Naive thymus-derived CD8-positive, alpha-beta T cell (primary cell): ENCODE data around the gene NMT1. TPM values are rescaled to one million over a fixed set of nuclear protein-coding genes. Genes with fewer than 3 reads are reported as not detected.

ENCODE experiments used
- ATAC-seq, 2 donors: fragments of 150-1000 bp; cut with Tn5 transposase in 1 of 2; sonication (Bioruptor Pico), chemical (Tn5 transposase) in 1 of 2; 1 replicate in 1 of 2; 2 replicates in 1 of 2; pipeline ENCODE4 v1.10.0; 2021; ENCODE audit warnings: mild to moderate bottlenecking in 2 of 2, moderate library complexity in 2 of 2
- POLR2A ChIA-PET: fragments of 350-600 bp; sonication (Branson Sonifier 250); formaldehyde crosslinking; loops from one replicate; lab custom pipeline; 2021; ENCODE audit warnings: antibody characterized with exemption; lab: Charles Lee
- DNase-seq, 10 donors: peaks; one replicate each; pipeline versions ENCODE4 v3.0.0 to v3.0.0-alpha.2; 2020 to 2022
- H3K27ac Mint-ChIP-seq, 10 donors: one replicate each; pipeline ENCODE4 v1.8.0; 2020 to 2022; ENCODE audit warnings: mild to moderate bottlenecking in 10 of 10, mixed read lengths in 10 of 10, moderate library complexity in 4 of 10, inconsistent platforms in 1 of 10
- H3K27me3 Mint-ChIP-seq, 5 donors: one replicate each; pipeline ENCODE4 v1.8.0; 2021 to 2022; ENCODE audit warnings: mixed read lengths in 5 of 5
- H3K36me3 Mint-ChIP-seq, 3 donors: one replicate each; pipeline ENCODE4 v1.8.0; 2020 to 2022; ENCODE audit warnings: mixed read lengths in 3 of 3, mild to moderate bottlenecking in 2 of 3, inconsistent platforms in 1 of 3
- H3K4me1 Mint-ChIP-seq, 4 donors: one replicate each; pipeline ENCODE4 v1.8.0; 2021 to 2022; ENCODE audit warnings: mixed read lengths in 4 of 4
- H3K4me3 Mint-ChIP-seq, 10 donors: one replicate each; pipeline ENCODE4 v1.8.0; 2020 to 2022; ENCODE audit warnings: mild to moderate bottlenecking in 10 of 10, mixed read lengths in 10 of 10, moderate library complexity in 6 of 10, inconsistent platforms in 1 of 10
- H3K9me3 Mint-ChIP-seq, 9 donors: one replicate each; pipeline ENCODE4 v1.8.0; 2020 to 2022; ENCODE audit warnings: mixed read lengths in 9 of 9, mild to moderate bottlenecking in 3 of 9, inconsistent platforms in 1 of 9, moderate library complexity in 1 of 9
- polyA plus RNA-seq, 3 donors: library from polyadenylated mRNA; unstranded; fragments of 300-500 nt; fragmentation: Illumina TruSeq; gene quantifications; one replicate each; pipeline ENCODE4 v1.2.3, GENCODE V29; 2021
- total RNA-seq, 8 experiments: library from RNA in 2 of 8; stranded (reverse) in 2 of 8; gene quantifications; one replicate each; pipeline ENCODE4 v1.2.3 and lab custom pipeline; 2021 to 2026

The NMT1 gene
- total and polyA plus RNA-seq, 5 experiments from 2014 or later: 55.2 to 139 (median 70.8) TPM

DNA sequence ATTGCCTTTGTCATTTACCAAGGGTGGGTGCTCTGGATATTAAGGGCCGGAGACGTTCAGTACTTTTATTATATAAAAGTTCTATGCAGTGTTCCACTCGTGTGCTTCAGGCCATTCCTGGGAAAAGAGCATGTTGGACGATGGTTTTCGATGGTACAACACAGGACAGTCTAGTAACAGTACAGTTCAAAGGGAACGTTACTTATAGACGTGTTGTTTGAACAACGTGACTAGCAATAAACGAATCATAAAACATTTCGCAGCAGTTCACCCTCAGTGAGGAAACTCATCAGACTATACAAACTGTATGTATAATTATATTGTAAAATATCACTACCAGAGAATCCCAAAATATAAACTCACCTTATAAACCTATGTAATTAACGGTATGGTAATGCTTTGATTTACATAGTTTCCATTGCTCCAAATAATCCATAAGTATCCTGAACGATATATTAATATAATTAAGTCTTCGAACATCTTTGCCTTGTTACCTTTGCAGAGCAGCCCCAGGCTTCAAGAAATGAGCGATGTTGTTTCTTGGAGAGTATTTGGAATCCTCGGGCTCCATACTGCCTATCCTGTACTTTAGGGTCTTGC, 589 bp downstream of the NMT1 start:
- H3K27me3 Mint-ChIP-seq: no peaks in the 10 kb centered on the region
- POLR2A ChIA-PET: interaction anchor here (1.0 to 5.6 kb wide), 14 partner anchors 9 to 864 kb away, joined by 3 to 78 read pairs (median 4); partner anchors contain the start of genes DCAKD, EFTUD2, HEXIM1 and HEXIM2
- peak overlapping the region; percentile 94 to 100 (median 100) for H3K4me3 Mint-ChIP-seq
- ATAC-seq (no peak), DNase-seq (no peak)
- H3K36me3 Mint-ChIP-seq: peaks cover 0 to 10% (median 0%) of the 10 kb centered on the region in 3 donors
- H3K27ac Mint-ChIP-seq: peak overlapping the region; percentile 95 to 100 (median 98)
- peaks cover 11 to 62% (median 44%) of the 10 kb centered on the region in 4 donors for H3K4me1 Mint-ChIP-seq
- H3K9me3 Mint-ChIP-seq: no peaks in the 10 kb centered on the region

DNA sequence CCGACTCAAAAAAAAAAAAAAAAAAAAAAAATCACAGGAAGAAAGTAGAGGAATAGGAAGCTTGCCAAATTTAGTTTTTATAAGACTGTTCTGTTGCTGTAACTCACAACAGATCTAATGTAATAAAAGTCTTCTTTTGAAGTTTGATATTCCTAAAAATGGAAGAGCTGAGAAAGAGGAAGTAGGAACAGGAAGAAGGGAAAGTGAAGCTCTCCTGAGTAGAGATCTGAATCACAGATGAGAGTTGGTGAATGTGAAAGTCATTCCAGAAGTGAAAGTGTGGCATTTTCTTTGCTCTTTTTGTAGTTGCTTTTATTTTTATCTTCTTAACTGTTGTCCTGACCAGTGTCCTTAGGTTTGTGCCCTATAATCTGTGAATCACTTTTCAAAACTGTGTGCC, 2.1 kb downstream of the NMT1 start:
- ATAC-seq (no peak), DNase-seq (no peak)
- POLR2A ChIA-PET: interaction anchor here (5.6 kb wide), 1 partner anchor 12 kb away, joined by 78 read pairs; the partner anchor contains the start of gene DCAKD
- peaks cover 0 to 24% (median 0%) of the 10 kb centered on the region in 3 donors for H3K36me3 Mint-ChIP-seq
- H3K27ac Mint-ChIP-seq: peak overlapping the region in 6 of 10 donors; percentile 25 to 85 (median 43)
- peak overlapping the region in 7 of 10 donors; percentile 24 to 100 (median 34) for H3K4me3 Mint-ChIP-seq
- H3K27me3 Mint-ChIP-seq: no peaks in the 10 kb centered on the region
- H3K9me3 Mint-ChIP-seq: no peaks in the 10 kb centered on the region
- peaks cover 13 to 71% (median 54%) of the 10 kb centered on the region in 4 donors for H3K4me1 Mint-ChIP-seq

GRCh38 chr17:45067637-45068036, 6.5 kb downstream of the NMT1 start:
- H3K27me3 Mint-ChIP-seq: no peaks in the 10 kb centered on the region
- DNase-seq (no peak), ATAC-seq (no peak)
- H3K9me3 Mint-ChIP-seq: no peaks in the 10 kb centered on the region
- POLR2A ChIA-PET: interaction anchor here (1.4 kb wide), 1 partner anchor 17 kb away, joined by 4 read pairs; no protein-coding TSS in a partner anchor
- peaks cover 0 to 49% (median 4%) of the 10 kb centered on the region in 3 donors for H3K36me3 Mint-ChIP-seq
- H3K4me3 Mint-ChIP-seq: no peak overlapping the region
- peak overlapping the region in 6 of 10 donors; percentile 12 to 80 (median 56) for H3K27ac Mint-ChIP-seq
- H3K4me1 Mint-ChIP-seq: peaks cover 7 to 49% (median 30%) of the 10 kb centered on the region in 4 donors

- POLR2A ChIA-PET: interaction anchor here (1.6 kb wide), 1 partner anchor 9 kb away, joined by 4 read pairs; the partner anchor contains the start of gene NMT1
- peaks cover 9 to 34% (median 23%) of the 10 kb centered on the region in 4 donors for H3K4me1 Mint-ChIP-seq
- DNase-seq (no peak), ATAC-seq (no peak)
- peaks cover 0 to 63% (median 12%) of the 10 kb centered on the region in 3 donors for H3K36me3 Mint-ChIP-seq
- no peaks in the 10 kb centered on the region for H3K27me3 Mint-ChIP-seq
- H3K27ac Mint-ChIP-seq: no peak overlapping the region
- H3K9me3 Mint-ChIP-seq: no peaks in the 10 kb centered on the region
- no peak overlapping the region for H3K4me3 Mint-ChIP-seq
These were observed 8.9 kb downstream of the NMT1 start for GRCh38 chr17:45070001-45070400.

DNA sequence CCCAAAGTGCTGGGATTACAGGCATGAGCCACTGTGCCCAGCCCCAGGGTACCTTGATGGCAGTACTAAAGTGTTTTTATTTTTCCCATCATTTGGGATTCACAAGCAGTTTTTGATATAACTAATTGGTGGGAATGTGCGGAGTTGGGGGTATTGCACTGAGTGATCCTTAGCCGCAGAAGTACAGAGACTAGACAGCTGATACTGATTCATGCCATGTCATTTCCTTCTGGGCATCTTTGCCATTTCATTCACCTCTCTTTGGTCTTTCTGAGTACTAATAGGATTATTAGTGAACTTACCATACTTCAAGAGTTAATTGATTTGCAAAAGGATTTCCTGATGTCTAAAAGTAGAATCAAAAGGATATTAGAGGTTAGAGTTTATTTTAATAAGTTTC, 9.7 kb downstream of the NMT1 start:
- H3K4me1 Mint-ChIP-seq: peaks cover 9 to 35% (median 22%) of the 10 kb centered on the region in 4 donors
- peaks cover 0 to 63% (median 12%) of the 10 kb centered on the region in 3 donors for H3K36me3 Mint-ChIP-seq
- DNase-seq (no peak), ATAC-seq (no peak)
- POLR2A ChIA-PET: interaction anchor here (1.6 kb wide), 1 partner anchor 10 kb away, joined by 4 read pairs; the partner anchor contains the start of gene NMT1
- no peak overlapping the region for H3K4me3 Mint-ChIP-seq
- no peaks in the 10 kb centered on the region for H3K27me3 Mint-ChIP-seq
- peak overlapping the region in 1 of 10 donors; percentile 43 for H3K27ac Mint-ChIP-seq
- no peaks in the 10 kb centered on the region for H3K9me3 Mint-ChIP-seq

GRCh38 chr17:45073414-45074070, 12.4 kb downstream of the NMT1 start:
- no peaks in the 10 kb centered on the region for H3K9me3 Mint-ChIP-seq
- H3K36me3 Mint-ChIP-seq: peaks cover 0 to 53% (median 12%) of the 10 kb centered on the region in 3 donors
- ATAC-seq: no peak
- POLR2A ChIA-PET: interaction anchor here (0.7 kb wide), 2 partner anchors 60 to 77 kb away, joined by 3 read pairs; no protein-coding TSS in a partner anchor
- DNase-seq: no peak
- peaks cover 14 to 40% (median 32%) of the 10 kb centered on the region in 4 donors for H3K4me1 Mint-ChIP-seq
- H3K27me3 Mint-ChIP-seq: no peaks in the 10 kb centered on the region
- peak overlapping the region in 4 of 10 donors; percentile 29 to 71 (median 52) for H3K27ac Mint-ChIP-seq
- H3K4me3 Mint-ChIP-seq: no peak overlapping the region

DNA sequence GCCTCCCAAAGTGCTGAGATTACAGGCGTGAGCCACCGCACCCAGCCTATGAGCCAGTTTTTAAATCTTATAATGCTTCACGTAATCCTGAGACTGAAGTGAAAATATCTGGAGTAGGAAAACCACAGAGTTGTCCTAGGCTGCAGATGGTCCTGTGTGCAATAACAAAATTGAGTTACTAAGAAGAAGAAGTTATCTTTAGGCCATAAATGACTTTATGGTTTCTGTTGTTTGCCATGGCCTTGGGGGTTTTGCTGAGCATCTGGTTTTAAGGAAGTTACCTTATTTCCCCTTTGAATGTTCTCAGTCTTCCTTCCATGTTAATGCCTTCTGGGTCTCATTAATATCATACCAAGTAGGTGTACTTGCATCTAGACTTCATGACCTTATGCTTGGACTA, 16.5 kb downstream of the NMT1 start:
- DNase-seq (no peak), ATAC-seq (no peak)
- Mint-ChIP-seq H3K4me3 (no peak overlapping the region), H3K9me3 (no peaks in the 10 kb centered on the region), H3K36me3 (peaks cover 0 to 59% (median 15%) of the 10 kb centered on the region in 3 donors), H3K4me1 (peaks cover 14 to 36% (median 29%) of the 10 kb centered on the region in 4 donors), H3K27ac (peak overlapping the region in 6 of 10 donors; percentile 2 to 79 (median 40)), H3K27me3 (no peaks in the 10 kb centered on the region)
- POLR2A ChIA-PET: no interaction called here

DNA sequence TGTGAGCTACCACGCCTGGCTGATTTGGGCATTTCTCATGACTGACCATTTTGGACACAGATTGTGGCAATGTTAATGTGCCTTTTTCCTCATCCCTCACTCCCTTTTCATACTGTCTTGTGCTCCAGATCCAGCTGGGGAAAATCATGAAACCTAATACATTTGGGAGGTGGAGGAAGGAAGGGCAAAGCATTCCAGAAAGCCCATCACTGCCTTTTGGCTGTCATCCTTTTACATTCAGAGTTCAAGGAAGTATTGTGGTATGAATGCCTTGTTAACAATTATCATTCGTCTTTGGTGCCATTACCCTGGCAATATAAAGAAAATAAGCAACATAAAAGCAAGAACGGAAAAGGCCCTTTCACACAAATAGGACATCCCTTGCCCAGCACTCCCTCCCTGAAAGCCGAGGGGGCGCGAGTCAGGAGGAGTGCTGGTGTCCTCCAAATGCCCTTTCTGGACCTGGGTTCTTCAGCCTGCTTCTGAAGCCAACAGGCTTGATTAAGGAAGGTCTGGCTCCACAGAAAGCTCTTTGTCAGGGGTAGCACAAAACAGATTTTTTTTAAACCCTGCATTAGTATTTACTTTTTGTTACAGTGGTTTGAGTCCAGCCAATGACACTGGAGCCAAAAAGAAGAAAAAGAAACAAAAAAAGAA, 20.1 kb downstream of the NMT1 start:
- Mint-ChIP-seq H3K27me3 (no peaks in the 10 kb centered on the region), H3K4me1 (peaks cover 8 to 21% (median 19%) of the 10 kb centered on the region in 4 donors), H3K36me3 (peaks cover 0 to 71% (median 12%) of the 10 kb centered on the region in 3 donors), H3K9me3 (no peaks in the 10 kb centered on the region), H3K27ac (peak overlapping the region in 1 of 10 donors; percentile 24), H3K4me3 (no peak overlapping the region)
- DNase-seq: no peak
- POLR2A ChIA-PET: no interaction called here
- ATAC-seq: no peak

DNA sequence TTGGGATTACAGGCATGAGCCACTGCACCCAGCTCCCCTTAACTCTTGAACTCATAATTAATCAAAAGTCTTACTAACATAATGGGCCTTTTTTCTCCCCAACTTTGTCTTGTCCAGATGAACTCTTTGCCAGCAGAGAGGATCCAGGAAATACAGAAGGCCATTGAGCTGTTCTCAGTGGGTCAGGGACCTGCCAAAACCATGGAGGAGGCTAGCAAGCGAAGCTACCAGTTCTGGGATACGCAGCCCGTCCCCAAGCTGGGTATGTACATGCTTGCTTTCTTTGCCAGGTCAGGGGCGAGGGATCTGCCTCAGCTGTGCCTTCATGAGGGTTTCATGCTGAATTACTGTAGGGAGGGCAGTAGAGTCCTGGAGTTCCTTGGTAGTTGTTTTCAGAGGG, 25.3 kb downstream of the NMT1 start:
- POLR2A ChIA-PET: no interaction called here
- H3K4me1 Mint-ChIP-seq: peaks cover 0 to 3% (median 0%) of the 10 kb centered on the region in 4 donors
- DNase-seq (no peak), ATAC-seq (no peak)
- H3K36me3 Mint-ChIP-seq: peaks cover 0 to 87% (median 15%) of the 10 kb centered on the region in 3 donors
- no peak overlapping the region for H3K27ac Mint-ChIP-seq
- no peaks in the 10 kb centered on the region for H3K27me3 Mint-ChIP-seq
- H3K9me3 Mint-ChIP-seq: no peaks in the 10 kb centered on the region
- H3K4me3 Mint-ChIP-seq: no peak overlapping the region

DNA sequence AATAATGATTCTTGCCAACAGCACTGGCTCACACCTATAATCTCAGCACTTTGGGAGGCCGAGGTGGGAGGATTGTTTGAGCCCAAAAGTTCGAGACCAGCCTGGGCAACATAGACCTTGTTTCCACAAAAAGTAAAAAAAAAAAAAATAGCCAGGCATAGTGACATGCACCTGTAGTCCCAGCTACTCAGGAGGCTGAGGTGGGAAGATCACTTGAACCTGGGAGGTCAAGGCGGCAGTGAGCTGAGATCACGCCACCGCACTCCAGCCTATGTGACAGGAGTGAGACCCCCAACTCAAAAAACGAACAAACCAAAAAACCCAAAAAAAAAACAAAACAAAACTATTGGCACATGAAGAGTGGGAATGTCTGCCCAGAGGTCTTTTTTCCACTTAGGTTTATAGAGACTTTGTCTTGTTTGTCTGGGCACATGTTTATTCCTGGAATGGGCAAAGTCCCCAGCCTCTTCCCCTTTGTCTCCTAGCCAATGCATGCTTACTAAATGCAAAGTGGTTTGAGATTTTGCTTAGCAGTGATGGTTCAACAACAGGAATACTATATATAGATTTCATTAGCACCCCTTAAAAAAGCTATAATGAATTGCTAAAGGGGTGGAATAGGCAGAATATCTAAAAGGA, 25.9 kb downstream of the NMT1 start:
- peak overlapping the region in 1 of 10 donors; percentile 76 for H3K27ac Mint-ChIP-seq
- H3K4me3 Mint-ChIP-seq: no peak overlapping the region
- DNase-seq: no peak
- H3K27me3 Mint-ChIP-seq: no peaks in the 10 kb centered on the region
- POLR2A ChIA-PET: no interaction called here
- no peak for ATAC-seq
- H3K9me3 Mint-ChIP-seq: no peaks in the 10 kb centered on the region
- peaks cover 0 to 87% (median 12%) of the 10 kb centered on the region in 3 donors for H3K36me3 Mint-ChIP-seq
- H3K4me1 Mint-ChIP-seq: peaks cover 0 to 3% (median 0%) of the 10 kb centered on the region in 4 donors

GRCh38 chr17:45087504-45087975, 26.4 kb downstream of the NMT1 start:
- DNase-seq: no peak
- Mint-ChIP-seq H3K27ac (peak overlapping the region in 2 of 10 donors; percentile 18 to 46), H3K4me1 (peaks cover 0 to 3% (median 0%) of the 10 kb centered on the region in 4 donors), H3K27me3 (no peaks in the 10 kb centered on the region), H3K36me3 (peaks cover 0 to 87% (median 15%) of the 10 kb centered on the region in 3 donors), H3K9me3 (no peaks in the 10 kb centered on the region), H3K4me3 (no peak overlapping the region)
- no peak for ATAC-seq
- POLR2A ChIA-PET: no interaction called here

DNA sequence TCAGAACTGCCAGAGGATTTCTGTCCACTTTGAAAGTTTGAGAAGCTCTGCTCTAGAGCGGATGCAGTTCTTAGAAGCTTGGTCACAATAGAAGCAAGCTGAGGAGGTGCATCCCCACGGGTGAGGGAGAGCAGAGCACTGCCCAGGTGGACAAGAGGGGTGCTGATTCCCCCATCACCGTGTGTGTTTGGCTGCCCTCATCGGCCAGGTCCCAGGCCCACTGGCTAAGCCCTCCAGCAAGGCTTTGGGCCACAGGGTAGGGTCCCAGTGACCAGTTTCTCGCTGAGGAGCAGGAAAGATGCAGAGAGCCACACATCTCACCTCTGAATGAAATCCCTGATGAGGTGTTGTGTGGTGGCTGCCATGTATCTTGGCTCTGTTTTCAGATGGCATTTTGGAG, 26.9 kb downstream of the NMT1 start:
- DNase-seq (no peak), ATAC-seq (no peak)
- POLR2A ChIA-PET: interaction anchor here (0.5 kb wide), 1 partner anchor 75 kb away, joined by 4 read pairs; no protein-coding TSS in a partner anchor
- H3K4me3 Mint-ChIP-seq: no peak overlapping the region
- H3K36me3 Mint-ChIP-seq: peaks cover 0 to 85% (median 15%) of the 10 kb centered on the region in 3 donors
- H3K27ac Mint-ChIP-seq: peak overlapping the region in 2 of 10 donors; percentile 18 to 46
- peaks cover 0 to 3% (median 0%) of the 10 kb centered on the region in 4 donors for H3K4me1 Mint-ChIP-seq
- H3K9me3 Mint-ChIP-seq: no peaks in the 10 kb centered on the region
- H3K27me3 Mint-ChIP-seq: no peaks in the 10 kb centered on the region
